Glutamatergic neuron (in vitro differentiated cells): ENCODE measurements around the gene SLC16A9. TPM values are rescaled to one million over a fixed set of nuclear protein-coding genes. Genes with fewer than 3 reads are reported as not detected.
"Not testable (repeated sequence)": the region's sequence is repeated elsewhere in the genome, so short reads cannot be mapped to it uniquely, and the experiment has no call there.

ENCODE experiments used
- DNase-seq: peaks from one replicate; pipeline ENCODE4 v3.0.0; 2022
- H3K27ac Mint-ChIP-seq: one replicate; pipeline ENCODE4 v1.8.0; 2020; ENCODE audit warnings: mild to moderate bottlenecking, mixed read lengths, inconsistent platforms; ENCODE audit not compliant: unreplicated experiment
- H3K27me3 Mint-ChIP-seq: one replicate; pipeline ENCODE4 v1.8.0; 2020; ENCODE audit warnings: mild to moderate bottlenecking, moderate library complexity, mixed read lengths, inconsistent platforms; ENCODE audit not compliant: unreplicated experiment
- H3K36me3 Mint-ChIP-seq: one replicate; pipeline ENCODE4 v1.8.0; 2020; ENCODE audit warnings: mild to moderate bottlenecking, mixed read lengths, inconsistent platforms; ENCODE audit not compliant: unreplicated experiment
- H3K4me1 Mint-ChIP-seq: one replicate; pipeline ENCODE4 v1.8.0; 2020; ENCODE audit warnings: mild to moderate bottlenecking, low read depth, mixed read lengths, inconsistent platforms; ENCODE audit not compliant: unreplicated experiment
- H3K4me3 Mint-ChIP-seq: one replicate; pipeline ENCODE4 v1.8.0; 2020; ENCODE audit warnings: mild to moderate bottlenecking, mixed read lengths, inconsistent platforms; ENCODE audit not compliant: unreplicated experiment
- H3K9me3 Mint-ChIP-seq: one replicate; pipeline ENCODE4 v1.8.0; 2020; ENCODE audit warnings: mild to moderate bottlenecking, moderate library complexity, mixed read lengths, inconsistent platforms; ENCODE audit not compliant: unreplicated experiment
- CTCF ChIP-seq: fragments of 200-600 bp; sonication (generic); IDR thresholded peaks from one replicate; pipeline ENCODE4 v1.5.0; 2021; ENCODE audit not compliant: partially characterized antibody, unreplicated experiment
- total RNA-seq: library from RNA; stranded (reverse); fragmentation: NEBNext Ultra II Directional; extraction: Animal tissue kit (Norgen Biotek cat#: 25700); gene quantifications from one replicate; pipeline ENCODE4 v1.2.1, GENCODE V29; 2021; ENCODE audit not compliant: unreplicated experiment

The SLC16A9 gene
- total RNA-seq, 1 donor from 2014 or later = 1.2 TPM

- H3K9me3 Mint-ChIP-seq = no peaks in the 10 kb centered on the region
Observed at GRCh38 chr10:59752278-59752940, 42.8 kb upstream of the SLC16A9 start.

GRCh38 chr10:59750155-59750945, 40.7 kb upstream of the SLC16A9 start:
- Mint-ChIP-seq H3K36me3 (no peaks in the 10 kb centered on the region), H3K27me3 (no peaks in the 10 kb centered on the region), H3K27ac (no peak overlapping the region)

More at GRCh38 chr10:59752278-59752940, 42.8 kb upstream of the SLC16A9 start:
- Mint-ChIP-seq H3K4me3 (no peak overlapping the region), H3K27me3 (no peaks in the 10 kb centered on the region), H3K27ac (no peak overlapping the region), H3K4me1 (no peaks in the 10 kb centered on the region), H3K36me3 (no peaks in the 10 kb centered on the region)
- DNase-seq = no peak
- no peak for TF ChIP-seq CTCF

GRCh38 chr10:59748834-59749233, 39.2 kb upstream of the SLC16A9 start:
- no peaks in the 10 kb centered on the region for H3K4me1 Mint-ChIP-seq
- no peaks in the 10 kb centered on the region for H3K27me3 Mint-ChIP-seq
- no peaks in the 10 kb centered on the region for H3K36me3 Mint-ChIP-seq

More at GRCh38 chr10:59750155-59750945, 40.7 kb upstream of the SLC16A9 start:
- no peaks in the 10 kb centered on the region for H3K4me1 Mint-ChIP-seq
- TF ChIP-seq CTCF = no peak
- H3K9me3 Mint-ChIP-seq = no peaks in the 10 kb centered on the region
- no peak overlapping the region for H3K4me3 Mint-ChIP-seq
- no peak for DNase-seq

GRCh38 chr10:59745163-59745650, 35.6 kb upstream of the SLC16A9 start:
- H3K4me3 Mint-ChIP-seq = no peak overlapping the region
- H3K36me3 Mint-ChIP-seq = no peaks in the 10 kb centered on the region

More at GRCh38 chr10:59748834-59749233, 39.2 kb upstream of the SLC16A9 start:
- TF ChIP-seq CTCF = no peak
- no peak for DNase-seq
- Mint-ChIP-seq H3K27ac (no peak overlapping the region), H3K9me3 (no peaks in the 10 kb centered on the region), H3K4me3 (no peak overlapping the region)

GRCh38 chr10:59744762-59745161, 35.1 kb upstream of the SLC16A9 start:
- not testable (repeated sequence) for H3K27me3 Mint-ChIP-seq, DNase-seq, H3K36me3 Mint-ChIP-seq, H3K4me3 Mint-ChIP-seq, H3K9me3 Mint-ChIP-seq, H3K27ac Mint-ChIP-seq, H3K4me1 Mint-ChIP-seq

More at GRCh38 chr10:59745163-59745650, 35.6 kb upstream of the SLC16A9 start:
- no peak for TF ChIP-seq CTCF
- Mint-ChIP-seq H3K27ac (no peak overlapping the region), H3K27me3 (no peaks in the 10 kb centered on the region), H3K4me1 (no peaks in the 10 kb centered on the region), H3K9me3 (no peaks in the 10 kb centered on the region)
- DNase-seq = no peak

GRCh38 chr10:59744156-59744555, 34.5 kb upstream of the SLC16A9 start:
- H3K4me1 Mint-ChIP-seq, H3K27ac Mint-ChIP-seq, H3K36me3 Mint-ChIP-seq, H3K27me3 Mint-ChIP-seq, H3K4me3 Mint-ChIP-seq, H3K9me3 Mint-ChIP-seq: not testable (repeated sequence)
- peak; percentile 16 for DNase-seq
